ENCODE data around the gene ASPHD1.
"Not testable (repeated sequence)": the region's sequence is repeated elsewhere in the genome, so short reads cannot be mapped to it uniquely, and the experiment has no call there.

Gene ASPHD1

GRCh38 chr16:29903590-29903989 is 3.3 kb downstream of the ASPHD1 start:
- H3K4me3 ChIP-seq (ENCODE audit: low read length), result no peak overlapping the region
- peaks cover 3% of the 10 kb centered on the region for H3K27me3 ChIP-seq (ENCODE audit: control insufficient read depth, insufficient read depth, low read length)
- no peaks in the 10 kb centered on the region for H3K4me1 ChIP-seq (ENCODE audit: control insufficient read depth, insufficient read depth, low read length)
- no peak overlapping the region for H3K27ac ChIP-seq (ENCODE audit: low read depth, low read length)
- no peak overlapping the region for H3K9ac ChIP-seq (ENCODE audit: low read length)
- no peaks in the 10 kb centered on the region for H3K36me3 ChIP-seq (ENCODE audit: control insufficient read depth, insufficient read depth, low read length)

GRCh38 chr16:29904947-29905346 is 4.7 kb downstream of the ASPHD1 start:
- Histone ChIP-seq H3K9ac (ENCODE audit: low read length) (no peak overlapping the region), H3K4me1 (ENCODE audit: control insufficient read depth, insufficient read depth, low read length) (no peaks in the 10 kb centered on the region), H3K27ac (ENCODE audit: low read depth, low read length) (no peak overlapping the region), H3K27me3 (ENCODE audit: control insufficient read depth, insufficient read depth, low read length) (peaks cover 3% of the 10 kb centered on the region), H3K4me3 (ENCODE audit: low read length) (no peak overlapping the region), H3K36me3 (ENCODE audit: control insufficient read depth, insufficient read depth, low read length) (no peaks in the 10 kb centered on the region)

- no peak overlapping the region for H3K9ac ChIP-seq (ENCODE audit: low read length)
- no peaks in the 10 kb centered on the region for H3K4me1 ChIP-seq (ENCODE audit: control insufficient read depth, insufficient read depth, low read length)
- no peaks in the 10 kb centered on the region for H3K36me3 ChIP-seq (ENCODE audit: control insufficient read depth, insufficient read depth, low read length)
- no peak overlapping the region for H3K4me3 ChIP-seq (ENCODE audit: low read length)
- H3K27me3 ChIP-seq (ENCODE audit: control insufficient read depth, insufficient read depth, low read length), result no peaks in the 10 kb centered on the region
- no peak overlapping the region for H3K27ac ChIP-seq (ENCODE audit: low read depth, low read length)
Observed at GRCh38 chr16:29905668-29906067, 5.4 kb downstream of the ASPHD1 start.

DNA sequence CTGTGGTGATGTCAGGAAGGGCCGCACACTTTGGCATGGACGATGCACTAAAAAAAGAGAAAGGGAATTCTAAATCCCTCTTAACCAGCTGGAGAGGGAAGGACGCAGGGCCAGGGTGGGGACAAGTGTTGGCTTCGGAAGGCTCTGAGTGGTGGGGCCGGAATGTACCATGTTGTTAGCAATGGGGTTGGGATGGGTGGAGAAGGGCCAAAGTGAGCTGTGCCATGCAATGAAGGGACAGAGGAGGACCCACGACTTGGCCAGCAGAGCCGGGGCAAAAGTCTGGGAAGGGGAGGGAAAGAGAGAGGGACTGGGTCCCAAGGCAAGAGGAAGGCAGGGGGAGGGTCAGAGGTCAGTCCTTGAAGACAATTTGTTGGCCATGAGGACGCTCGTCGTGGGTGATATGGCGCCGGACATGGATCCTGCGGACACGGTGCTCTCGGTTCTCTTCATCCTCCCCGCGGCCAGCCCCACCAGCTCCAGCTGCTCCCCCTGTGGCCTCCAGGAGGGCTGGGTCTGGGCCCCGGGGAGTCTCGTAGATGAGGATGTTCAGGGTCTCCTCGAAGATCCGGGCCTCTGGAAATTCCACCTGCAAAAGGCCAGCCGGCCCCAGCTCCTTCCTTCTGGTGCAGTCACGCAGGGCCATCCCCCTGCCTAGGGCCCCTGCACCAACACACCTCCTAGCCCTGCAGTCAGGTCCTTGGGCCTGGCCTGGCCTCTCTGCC is 6.4 kb downstream of the ASPHD1 start:
- Histone ChIP-seq H3K9ac (ENCODE audit: low read length) (no peak overlapping the region), H3K36me3 (ENCODE audit: control insufficient read depth, insufficient read depth, low read length) (no peaks in the 10 kb centered on the region), H3K27ac (ENCODE audit: low read depth, low read length) (no peak overlapping the region), H3K4me3 (ENCODE audit: low read length) (no peak overlapping the region), H3K4me1 (ENCODE audit: control insufficient read depth, insufficient read depth, low read length) (no peaks in the 10 kb centered on the region), H3K27me3 (ENCODE audit: control insufficient read depth, insufficient read depth, low read length) (no peaks in the 10 kb centered on the region)

DNA sequence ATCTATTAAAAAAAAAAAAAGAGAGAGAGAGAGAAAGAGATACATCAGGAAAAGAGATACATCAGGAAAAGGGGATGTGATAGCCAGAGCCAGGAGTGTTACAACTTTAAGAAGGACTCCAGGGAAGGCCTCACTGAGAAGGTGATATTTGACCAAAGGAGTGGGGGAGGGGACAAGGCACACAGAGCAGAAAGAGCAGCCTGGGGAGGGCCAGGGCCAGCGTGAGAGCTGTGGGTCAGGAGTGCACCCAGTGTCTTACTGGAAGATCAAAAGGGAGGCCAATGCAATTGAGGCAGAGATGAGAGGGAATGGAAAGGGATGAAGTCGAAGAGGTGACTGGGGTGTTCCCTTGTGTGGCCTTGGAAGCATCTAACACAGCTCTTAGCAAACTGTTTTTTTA is 7.7 kb downstream of the ASPHD1 start:
- no peak overlapping the region for H3K9ac ChIP-seq (ENCODE audit: low read length)
- H3K36me3 ChIP-seq (ENCODE audit: control insufficient read depth, insufficient read depth, low read length), result no peaks in the 10 kb centered on the region
- H3K4me3 ChIP-seq (ENCODE audit: low read length), result no peak overlapping the region
- no peak overlapping the region for H3K27ac ChIP-seq (ENCODE audit: low read depth, low read length)
- no peaks in the 10 kb centered on the region for H3K4me1 ChIP-seq (ENCODE audit: control insufficient read depth, insufficient read depth, low read length)
- H3K27me3 ChIP-seq (ENCODE audit: control insufficient read depth, insufficient read depth, low read length), result no peaks in the 10 kb centered on the region

GRCh38 chr16:29908719-29909220 is 8.5 kb downstream of the ASPHD1 start:
- H3K9ac ChIP-seq (ENCODE audit: low read length), result no peak overlapping the region
- no peaks in the 10 kb centered on the region for H3K4me1 ChIP-seq (ENCODE audit: control insufficient read depth, insufficient read depth, low read length)
- H3K27ac ChIP-seq (ENCODE audit: low read depth, low read length), result no peak overlapping the region
- no peaks in the 10 kb centered on the region for H3K27me3 ChIP-seq (ENCODE audit: control insufficient read depth, insufficient read depth, low read length)
- no peak overlapping the region for H3K4me3 ChIP-seq (ENCODE audit: low read length)
- H3K36me3 ChIP-seq (ENCODE audit: control insufficient read depth, insufficient read depth, low read length), result no peaks in the 10 kb centered on the region

GRCh38 chr16:29909391-29909790 is 9.1 kb downstream of the ASPHD1 start:
- H3K27me3 ChIP-seq (ENCODE audit: control insufficient read depth, insufficient read depth, low read length), result no peaks in the 10 kb centered on the region
- H3K4me1 ChIP-seq (ENCODE audit: control insufficient read depth, insufficient read depth, low read length), result no peaks in the 10 kb centered on the region
- H3K36me3 ChIP-seq (ENCODE audit: control insufficient read depth, insufficient read depth, low read length), result no peaks in the 10 kb centered on the region
- H3K27ac ChIP-seq (ENCODE audit: low read depth, low read length), result no peak overlapping the region
- no peak overlapping the region for H3K4me3 ChIP-seq (ENCODE audit: low read length)
- no peak overlapping the region for H3K9ac ChIP-seq (ENCODE audit: low read length)

DNA sequence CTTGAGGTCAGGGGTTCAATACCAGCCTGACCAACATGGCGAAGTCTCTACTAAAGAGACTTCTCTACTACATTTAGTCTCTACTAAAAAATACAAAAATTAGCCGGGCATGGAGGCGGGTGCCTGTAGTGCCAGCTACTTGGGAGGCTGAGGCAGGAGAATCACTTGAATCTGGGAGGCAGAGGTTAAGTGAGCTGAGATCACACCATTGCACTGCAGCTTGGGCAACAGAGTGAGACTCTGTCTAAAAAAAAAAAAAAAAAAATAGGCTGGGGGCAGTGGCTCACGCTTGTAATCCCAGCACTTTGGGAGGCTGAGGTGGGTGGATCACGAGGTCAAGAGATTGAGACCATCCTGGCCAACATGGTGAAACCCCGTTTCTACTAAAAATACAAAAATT is 9.6 kb downstream of the ASPHD1 start:
- H3K27ac ChIP-seq (ENCODE audit: low read depth, low read length); H3K4me3 ChIP-seq (ENCODE audit: low read length); H3K9ac ChIP-seq (ENCODE audit: low read length); H3K36me3 ChIP-seq (ENCODE audit: control insufficient read depth, insufficient read depth, low read length); H3K4me1 ChIP-seq (ENCODE audit: control insufficient read depth, insufficient read depth, low read length); H3K27me3 ChIP-seq (ENCODE audit: control insufficient read depth, insufficient read depth, low read length): not testable (repeated sequence)

- H3K4me3 ChIP-seq (ENCODE audit: low read length), result no peak overlapping the region
- no peaks in the 10 kb centered on the region for H3K4me1 ChIP-seq (ENCODE audit: control insufficient read depth, insufficient read depth, low read length)
- H3K27me3 ChIP-seq (ENCODE audit: control insufficient read depth, insufficient read depth, low read length), result no peaks in the 10 kb centered on the region
- H3K9ac ChIP-seq (ENCODE audit: low read length), result no peak overlapping the region
- H3K27ac ChIP-seq (ENCODE audit: low read depth, low read length), result no peak overlapping the region
- no peaks in the 10 kb centered on the region for H3K36me3 ChIP-seq (ENCODE audit: control insufficient read depth, insufficient read depth, low read length)
Observed at GRCh38 chr16:29910819-29911675, 10.8 kb downstream of the ASPHD1 start.

DNA sequence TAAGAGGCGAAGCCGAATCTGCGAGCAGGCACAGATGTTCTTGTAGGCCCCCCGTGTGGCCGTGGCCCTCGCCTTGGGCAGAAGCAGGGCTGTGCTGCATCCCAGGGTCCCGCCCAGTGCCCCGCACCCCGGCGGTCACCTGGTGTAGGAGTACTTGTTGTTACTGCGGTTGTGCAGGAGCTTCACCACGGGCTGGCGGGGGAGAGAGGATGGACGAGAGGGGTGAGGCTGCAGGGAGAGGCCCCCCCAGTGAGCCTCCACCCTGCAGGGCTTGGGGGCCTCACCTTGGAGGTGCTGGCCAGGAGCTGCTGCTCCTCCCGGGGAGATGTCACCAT is 11.4 kb downstream of the ASPHD1 start:
- Histone ChIP-seq H3K27ac (ENCODE audit: low read depth, low read length) (no peak overlapping the region), H3K36me3 (ENCODE audit: control insufficient read depth, insufficient read depth, low read length) (no peaks in the 10 kb centered on the region), H3K9ac (ENCODE audit: low read length) (no peak overlapping the region), H3K4me3 (ENCODE audit: low read length) (no peak overlapping the region), H3K4me1 (ENCODE audit: control insufficient read depth, insufficient read depth, low read length) (no peaks in the 10 kb centered on the region), H3K27me3 (ENCODE audit: control insufficient read depth, insufficient read depth, low read length) (no peaks in the 10 kb centered on the region)

GRCh38 chr16:29912087-29912486 is 11.8 kb downstream of the ASPHD1 start:
- no peak overlapping the region for H3K27ac ChIP-seq (ENCODE audit: low read depth, low read length)
- H3K4me3 ChIP-seq (ENCODE audit: low read length), result no peak overlapping the region
- H3K36me3 ChIP-seq (ENCODE audit: control insufficient read depth, insufficient read depth, low read length), result no peaks in the 10 kb centered on the region
- no peaks in the 10 kb centered on the region for H3K4me1 ChIP-seq (ENCODE audit: control insufficient read depth, insufficient read depth, low read length)
- H3K9ac ChIP-seq (ENCODE audit: low read length), result no peak overlapping the region
- no peaks in the 10 kb centered on the region for H3K27me3 ChIP-seq (ENCODE audit: control insufficient read depth, insufficient read depth, low read length)

- Histone ChIP-seq H3K4me3 (ENCODE audit: low read length) (no peak overlapping the region), H3K4me1 (ENCODE audit: control insufficient read depth, insufficient read depth, low read length) (no peaks in the 10 kb centered on the region), H3K27me3 (ENCODE audit: control insufficient read depth, insufficient read depth, low read length) (no peaks in the 10 kb centered on the region), H3K9ac (ENCODE audit: low read length) (no peak overlapping the region), H3K27ac (ENCODE audit: low read depth, low read length) (no peak overlapping the region), H3K36me3 (ENCODE audit: control insufficient read depth, insufficient read depth, low read length) (no peaks in the 10 kb centered on the region)
Observed at GRCh38 chr16:29913514-29913913, 13.2 kb downstream of the ASPHD1 start.
